Mesenchymal stem cell (in vitro differentiated cells and primary cell): ENCODE measurements around the gene MRPL54.

Source experiments
- DNase-seq: peaks from one replicate; pipeline ENCODE4 v3.0.0-alpha.2; 2013
- H2AFZ ChIP-seq: one replicate; pipeline ENCODE4 v1.6.1; 2013; ENCODE audit warnings: low read depth, mild to moderate bottlenecking, control low read depth, inconsistent platforms, low read length, moderate library complexity
- H2AK5ac ChIP-seq: 2 replicates; pipeline ENCODE4 v1.6.1; 2013; ENCODE audit warnings: low read length, moderate library complexity, mild to moderate bottlenecking, inconsistent platforms; ENCODE audit not compliant: severe bottlenecking
- H2BK120ac ChIP-seq: one replicate; pipeline ENCODE4 v1.6.1; 2013; ENCODE audit warnings: low read depth, mild to moderate bottlenecking, inconsistent platforms, low read length, moderate library complexity
- H2BK12ac ChIP-seq, 2 experiments: one replicate each; pipeline ENCODE4 v1.6.1; 2013; ENCODE audit warnings: inconsistent platforms in 2 of 2, low read length in 2 of 2, mild to moderate bottlenecking in 2 of 2, moderate library complexity in 2 of 2, control low read depth in 1 of 2
- H2BK15ac ChIP-seq: one replicate; pipeline ENCODE4 v1.6.1; 2013; ENCODE audit warnings: mild to moderate bottlenecking, low read depth, inconsistent platforms; ENCODE audit not compliant: poor library complexity, severe bottlenecking
- H2BK5ac ChIP-seq: 2 replicates; pipeline ENCODE4 v1.6.1; 2013; ENCODE audit warnings: low read depth, mild to moderate bottlenecking, low read length, control low read depth, inconsistent platforms; ENCODE audit not compliant: poor library complexity, severe bottlenecking
- H3K14ac ChIP-seq, 2 experiments: one replicate each; pipeline ENCODE4 v1.6.1; 2013; ENCODE audit warnings: inconsistent platforms in 2 of 2, low read length in 2 of 2, control low read depth in 1 of 2, mild to moderate bottlenecking in 1 of 2, moderate library complexity in 1 of 2
- H3K18ac ChIP-seq, 2 experiments: one replicate each; pipeline ENCODE4 v1.6.1; 2013; ENCODE audit warnings: inconsistent platforms in 2 of 2, low read length in 2 of 2, control low read depth in 1 of 2, low read depth in 1 of 2, mild to moderate bottlenecking in 1 of 2
- H3K23ac ChIP-seq, 2 experiments: one replicate each; pipeline ENCODE4 v1.6.1; 2013; ENCODE audit warnings: inconsistent platforms in 2 of 2, low read length in 2 of 2, mild to moderate bottlenecking in 2 of 2, moderate library complexity in 2 of 2, control low read depth in 1 of 2
- H3K27ac ChIP-seq: 2 replicates; pipeline ENCODE4 v1.5.1; 2013; ENCODE audit warnings: mild to moderate bottlenecking, moderate library complexity, low read length, control low read depth, inconsistent platforms; ENCODE audit not compliant: poor library complexity, severe bottlenecking
- H3K27me3 ChIP-seq, 2 experiments: 2 replicates each; pipeline versions ENCODE4 v1.6.1 to v1.7.0; 2013; ENCODE audit warnings: low read length in 2 of 2, mild to moderate bottlenecking in 2 of 2, moderate library complexity in 2 of 2, control low read depth in 1 of 2, inconsistent platforms in 1 of 2; ENCODE audit not compliant: control insufficient read depth in 1 of 2, insufficient read depth in 1 of 2
- H3K36me3 ChIP-seq, 2 experiments: 2 replicates each; pipeline versions ENCODE4 v1.6.1 to v1.7.0; 2013; ENCODE audit warnings: low read length in 2 of 2, control low read depth in 1 of 2, inconsistent platforms in 1 of 2, low read depth in 1 of 2, mild to moderate bottlenecking in 1 of 2; ENCODE audit not compliant: insufficient read depth in 2 of 2, control insufficient read depth in 1 of 2
- H3K4ac ChIP-seq, 2 experiments: one replicate each; pipeline ENCODE4 v1.6.1; 2013; ENCODE audit warnings: inconsistent platforms in 2 of 2, low read length in 2 of 2, mild to moderate bottlenecking in 2 of 2, moderate library complexity in 2 of 2, control low read depth in 1 of 2, low read depth in 1 of 2
- H3K4me1 ChIP-seq: 2 replicates; pipeline ENCODE4 v1.6.1; 2013; ENCODE audit warnings: low read depth, low read length, control low read depth; ENCODE audit not compliant: control insufficient read depth, insufficient read depth
- H3K4me2 ChIP-seq: 2 replicates; pipeline ENCODE4 v1.6.1; 2013; ENCODE audit warnings: low read length, mild to moderate bottlenecking, inconsistent platforms; ENCODE audit not compliant: poor library complexity, severe bottlenecking
- H3K4me3 ChIP-seq, 2 experiments: 2 replicates each; pipeline versions ENCODE4 v1.5.1 to v1.7.0; 2013; ENCODE audit warnings: low read length in 2 of 2, mild to moderate bottlenecking in 2 of 2, control low read depth in 1 of 2, low read depth in 1 of 2; ENCODE audit not compliant: insufficient read depth in 1 of 2
- H3K79me1 ChIP-seq: replicated peaks from 2 replicates; pipeline ENCODE4 v1.6.1; 2013; ENCODE audit warnings: mild to moderate bottlenecking, control low read depth, low read length, inconsistent platforms; ENCODE audit not compliant: poor library complexity, severe bottlenecking
- H3K9ac ChIP-seq: 2 replicates; pipeline ENCODE4 v1.7.0; 2013; ENCODE audit warnings: mild to moderate bottlenecking, low read length, moderate library complexity
- H3K9me3 ChIP-seq: 2 replicates; pipeline ENCODE4 v1.7.0; 2013; ENCODE audit warnings: mild to moderate bottlenecking, low read length; ENCODE audit not compliant: control insufficient read depth
- H4K8ac ChIP-seq: one replicate; pipeline ENCODE4 v1.6.1; 2013; ENCODE audit warnings: inconsistent platforms, mild to moderate bottlenecking, low read length, moderate library complexity
- H4K91ac ChIP-seq: one replicate; pipeline ENCODE4 v1.6.1; 2013; ENCODE audit warnings: mild to moderate bottlenecking, low read length, inconsistent platforms
- WGBS: methylation state at CpG from one replicate; pipeline ENCODE4 v1.1.7; 2013; ENCODE audit warnings: mixed read lengths; 5-methylcytosine and 5-hydroxymethylcytosine counted together

Gene MRPL54

DNA sequence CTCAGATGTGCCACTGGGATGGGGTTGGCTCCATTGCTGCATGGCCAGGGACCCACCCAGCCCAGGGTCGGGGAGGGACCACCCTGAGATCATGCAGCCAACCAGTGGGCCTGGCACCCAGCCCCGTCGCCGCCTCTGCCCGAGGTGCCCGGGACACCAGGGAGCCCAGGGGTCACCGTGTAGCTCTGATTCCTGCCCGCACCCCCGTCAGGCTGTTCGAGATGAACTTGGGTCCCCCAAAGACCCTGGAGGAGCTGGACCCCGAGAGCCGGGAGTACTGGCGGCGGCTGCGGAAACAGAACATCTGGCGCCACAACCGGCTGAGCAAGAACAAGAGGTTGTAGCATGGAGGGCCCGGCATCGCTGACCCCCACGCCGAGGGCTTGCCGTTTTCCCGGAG, 4.6 kb downstream of the MRPL54 start:
- Histone ChIP-seq H3K79me1 (peaks cover 9% of the 10 kb centered on the region), H3K14ac (no peak overlapping the region), H4K8ac (no peak overlapping the region), H3K4me3 (no peak overlapping the region), H3K36me3 (peaks cover 20 to 56% of the 10 kb centered on the region in 2 experiments), H2BK12ac (no peak overlapping the region), H2BK5ac (no peak overlapping the region), H3K18ac (no peak overlapping the region), H3K9me3 (no peaks in the 10 kb centered on the region), H2BK15ac (no peak overlapping the region), H3K23ac (no peak overlapping the region), H3K27ac (no peak overlapping the region), H3K4me2 (no peak overlapping the region), H2BK120ac (no peak overlapping the region), H4K91ac (peak overlapping the region; percentile 1), H3K27me3 (peaks cover 0 to 12% of the 10 kb centered on the region in 2 experiments), H3K4ac (no peak overlapping the region), H3K9ac (no peak overlapping the region), H2AK5ac (no peak overlapping the region), H3K4me1 (peaks cover 5% of the 10 kb centered on the region), H2AFZ (no peak overlapping the region)
- 96% methylated on average over 23 of the region's 23 CpGs for WGBS
- DNase-seq, result no peak

DNA sequence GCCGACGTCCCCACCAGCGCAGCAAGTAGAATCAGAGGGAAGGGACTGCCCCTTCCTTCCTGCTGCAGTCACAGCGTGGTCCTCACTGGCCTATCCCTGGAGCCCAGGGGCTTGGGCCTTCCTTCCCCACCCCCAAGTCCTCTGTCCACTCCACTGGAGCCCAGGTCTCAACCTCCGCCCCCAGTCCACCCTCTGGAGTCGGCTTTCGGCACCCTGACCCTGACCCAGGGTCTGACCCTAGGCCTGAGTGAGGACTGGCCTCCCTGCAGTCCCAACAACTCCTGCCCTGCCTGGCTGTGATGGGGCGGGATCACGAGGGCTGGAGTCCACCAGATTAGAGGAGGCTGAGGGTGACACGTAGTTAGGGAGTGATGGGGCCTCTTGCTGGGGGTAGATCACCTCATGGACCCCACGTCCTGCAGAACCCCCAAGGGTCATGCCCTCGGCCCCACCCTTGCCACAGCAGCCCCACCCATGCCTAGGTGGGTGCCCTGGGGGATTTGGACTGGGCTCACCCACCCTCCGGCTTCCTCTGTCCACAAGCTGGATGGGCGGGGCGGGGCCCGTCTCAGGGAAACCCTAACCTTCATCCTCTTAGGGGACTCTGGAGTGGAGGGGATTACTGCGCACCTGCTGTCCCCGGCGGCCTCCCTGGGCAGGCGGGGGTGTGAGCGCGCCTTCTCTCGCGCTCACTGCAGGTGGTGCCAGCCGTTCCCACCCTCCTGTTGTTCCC, 5.7 kb downstream of the MRPL54 start:
- Histone ChIP-seq H3K79me1 (peaks cover 8% of the 10 kb centered on the region), H3K27ac (no peak overlapping the region), H2BK12ac (no peak overlapping the region), H3K9ac (no peak overlapping the region), H2AK5ac (no peak overlapping the region), H3K27me3 (peaks cover 0 to 21% of the 10 kb centered on the region in 2 experiments), H3K4ac (no peak overlapping the region), H3K23ac (no peak overlapping the region), H2AFZ (no peak overlapping the region), H4K8ac (no peak overlapping the region), H2BK120ac (no peak overlapping the region), H3K4me2 (no peak overlapping the region), H2BK15ac (no peak overlapping the region), H3K9me3 (no peaks in the 10 kb centered on the region), H3K18ac (no peak overlapping the region), H2BK5ac (no peak overlapping the region), H3K14ac (no peak overlapping the region), H3K36me3 (peaks cover 20 to 56% of the 10 kb centered on the region in 2 experiments), H3K4me3 (peak overlapping the region in 1 of 2 experiments; percentile 10), H3K4me1 (peaks cover 5% of the 10 kb centered on the region), H4K91ac (no peak overlapping the region)
- DNase-seq, result no peak
- WGBS, result 93% methylated on average over 21 of the region's 25 CpGs

DNA sequence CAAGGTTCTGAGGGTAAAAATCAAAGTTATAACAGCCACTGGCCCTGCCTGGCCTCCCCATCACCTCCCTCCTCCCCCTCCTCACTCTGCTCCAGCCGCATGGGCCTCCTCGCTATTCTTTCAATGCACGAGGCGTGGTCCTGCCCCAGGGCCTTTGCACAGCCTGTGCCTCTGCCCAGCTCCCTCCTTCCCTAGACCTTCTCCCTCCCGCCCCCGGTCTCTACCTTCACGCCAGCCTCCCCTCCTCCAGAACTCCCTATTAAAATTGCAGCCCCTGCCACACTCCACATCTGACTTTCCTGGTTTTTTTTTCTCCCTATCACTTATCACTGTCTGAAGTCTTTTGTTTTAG, 6.2 kb downstream of the MRPL54 start:
- 99% methylated on average over 7 of the region's 7 CpGs for whole genome bisulfite sequencing
- H3K23ac ChIP-seq, result no peak overlapping the region
- H2BK15ac ChIP-seq, result no peak overlapping the region
- no peak overlapping the region for H3K4ac ChIP-seq
- H4K8ac ChIP-seq, result no peak overlapping the region
- H2BK120ac ChIP-seq, result no peak overlapping the region
- H3K14ac ChIP-seq, result no peak overlapping the region
- H2BK5ac ChIP-seq, result no peak overlapping the region
- peaks cover 2% of the 10 kb centered on the region for H3K4me1 ChIP-seq
- peak overlapping the region in 1 of 2 experiments; percentile 10 for H3K4me3 ChIP-seq
- peaks cover 0 to 21% of the 10 kb centered on the region in 2 experiments for H3K27me3 ChIP-seq
- H2AFZ ChIP-seq, result no peak overlapping the region
- no peak overlapping the region for H2BK12ac ChIP-seq
- no peak overlapping the region for H3K9ac ChIP-seq
- DNase-seq, result no peak
- no peak overlapping the region for H4K91ac ChIP-seq
- no peak overlapping the region for H3K4me2 ChIP-seq
- peaks cover 6% of the 10 kb centered on the region for H3K79me1 ChIP-seq
- no peak overlapping the region for H3K18ac ChIP-seq
- no peak overlapping the region for H3K27ac ChIP-seq
- H2AK5ac ChIP-seq, result no peak overlapping the region
- no peaks in the 10 kb centered on the region for H3K9me3 ChIP-seq
- H3K36me3 ChIP-seq, result peaks cover 20 to 56% of the 10 kb centered on the region in 2 experiments

DNA sequence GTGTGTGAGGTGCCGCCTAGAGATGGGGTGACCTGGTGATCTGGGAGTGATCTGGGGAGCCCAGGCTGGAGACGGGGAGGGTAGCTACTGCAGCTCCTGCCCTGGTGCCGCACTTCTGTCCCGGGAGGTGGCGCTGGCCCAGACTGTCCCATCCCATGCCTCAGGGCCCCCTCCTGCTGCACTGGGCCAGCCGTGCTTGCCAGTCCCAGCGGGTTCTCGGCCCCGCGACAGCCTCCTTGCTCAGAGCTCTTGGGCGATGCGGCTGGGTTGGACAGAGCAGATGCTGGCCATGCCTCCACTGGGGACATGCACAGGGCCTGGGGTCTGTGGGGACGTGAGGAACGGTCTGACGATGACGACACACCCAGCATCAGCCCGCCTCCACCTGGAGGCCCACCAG, 7.0 kb downstream of the MRPL54 start:
- Histone ChIP-seq H4K91ac (no peak overlapping the region), H2BK12ac (no peak overlapping the region), H3K23ac (no peak overlapping the region), H2BK5ac (no peak overlapping the region), H3K14ac (no peak overlapping the region), H3K9me3 (no peaks in the 10 kb centered on the region), H3K4ac (no peak overlapping the region), H4K8ac (no peak overlapping the region), H2BK15ac (no peak overlapping the region), H3K4me1 (no peaks in the 10 kb centered on the region), H3K27ac (no peak overlapping the region), H3K79me1 (peaks cover 6% of the 10 kb centered on the region), H3K27me3 (peaks cover 0 to 26% of the 10 kb centered on the region in 2 experiments), H3K36me3 (peaks cover 20 to 56% of the 10 kb centered on the region in 2 experiments), H2AK5ac (no peak overlapping the region), H3K18ac (no peak overlapping the region), H2BK120ac (no peak overlapping the region), H3K4me3 (no peak overlapping the region), H3K9ac (no peak overlapping the region), H3K4me2 (no peak overlapping the region), H2AFZ (no peak overlapping the region)
- DNase-seq, result no peak
- WGBS, result 89% methylated on average over 17 of the region's 17 CpGs
